HG03045 (cell line): Measurements from ENCODE around the gene PHC2.
"Not testable (repeated sequence)": the region's sequence is repeated elsewhere in the genome, so short reads cannot be mapped to it uniquely, and the experiment has no call there.

ENCODE experiments used
- ATAC-seq: cut with Tn5 transposase; IDR thresholded peaks from one replicate; pipeline ENCODE4 v1.9.1; 2021; ENCODE audit warnings: mild to moderate bottlenecking, moderate library complexity; ENCODE audit not compliant: unreplicated experiment

Gene PHC2

DNA sequence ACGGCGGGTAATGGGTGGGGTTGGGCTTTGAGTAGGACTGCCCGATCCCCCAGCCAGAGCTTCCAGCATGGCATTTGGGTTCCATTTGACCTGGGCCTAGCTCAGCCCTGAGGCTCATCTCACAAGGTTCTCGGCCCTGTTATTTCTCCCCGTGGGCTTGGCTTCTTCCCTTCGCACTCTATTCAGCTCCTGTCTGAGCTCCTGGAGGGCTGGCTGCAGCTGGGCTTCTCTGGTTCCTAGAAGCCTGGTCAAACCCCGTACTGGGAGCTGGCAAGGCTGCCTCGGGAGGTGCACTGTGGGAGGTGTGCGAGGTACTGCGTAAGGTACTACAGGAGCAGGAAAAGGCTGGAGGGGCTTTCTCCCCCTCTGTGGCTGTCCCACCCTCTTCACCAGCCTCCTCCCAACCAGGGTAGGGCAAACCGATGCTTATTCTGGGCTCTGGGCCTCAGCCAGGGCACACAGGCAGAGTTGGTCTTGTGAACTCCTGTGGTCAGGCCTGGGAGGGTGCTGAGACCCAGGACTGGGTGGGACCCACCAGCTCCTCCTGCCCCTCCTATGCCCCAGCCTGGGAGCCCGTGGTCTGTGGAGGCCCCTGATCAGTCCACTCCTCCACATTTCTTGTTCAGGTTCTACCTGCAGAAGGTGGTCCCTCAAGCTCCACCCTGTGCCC is 110.8 kb downstream of the PHC2 start:
- no peak for ATAC-seq

DNA sequence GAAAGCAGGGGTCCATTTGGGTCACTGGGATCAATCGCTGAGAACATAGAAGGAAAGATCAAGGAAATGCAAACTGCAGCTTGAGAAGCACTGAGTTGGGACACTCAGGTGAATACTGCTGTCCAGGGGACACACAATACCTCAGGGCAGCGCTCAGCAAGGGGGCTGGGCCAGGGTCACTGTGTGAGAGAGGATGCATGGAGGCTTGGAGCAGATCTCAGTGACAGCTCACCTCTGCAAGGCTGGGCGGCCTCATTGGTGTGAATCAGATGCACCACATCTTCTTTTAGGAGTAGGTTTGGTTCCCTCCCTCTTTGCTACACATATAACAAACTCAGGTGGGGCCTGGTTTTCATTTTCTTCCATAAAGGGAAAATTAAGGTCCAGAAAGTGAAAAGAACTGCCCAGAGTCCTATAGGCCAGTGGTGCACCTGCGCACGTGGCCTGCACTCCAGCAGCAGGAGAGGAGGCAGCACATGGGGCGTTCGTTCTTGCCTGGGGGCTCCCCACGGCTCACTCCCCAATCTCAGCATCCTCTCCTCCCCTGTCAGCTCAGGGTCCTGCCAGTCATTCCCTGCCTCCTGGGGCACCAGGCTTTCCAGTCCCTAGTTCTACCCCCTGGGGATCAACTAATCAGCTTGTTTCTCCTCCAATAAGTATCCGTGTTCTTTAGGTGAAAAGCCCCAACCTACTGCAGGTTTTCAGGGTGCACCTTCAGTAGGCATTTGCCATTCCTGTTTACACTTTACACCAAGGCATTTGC is 111.5 kb downstream of the PHC2 start:
- no peak for ATAC-seq

DNA sequence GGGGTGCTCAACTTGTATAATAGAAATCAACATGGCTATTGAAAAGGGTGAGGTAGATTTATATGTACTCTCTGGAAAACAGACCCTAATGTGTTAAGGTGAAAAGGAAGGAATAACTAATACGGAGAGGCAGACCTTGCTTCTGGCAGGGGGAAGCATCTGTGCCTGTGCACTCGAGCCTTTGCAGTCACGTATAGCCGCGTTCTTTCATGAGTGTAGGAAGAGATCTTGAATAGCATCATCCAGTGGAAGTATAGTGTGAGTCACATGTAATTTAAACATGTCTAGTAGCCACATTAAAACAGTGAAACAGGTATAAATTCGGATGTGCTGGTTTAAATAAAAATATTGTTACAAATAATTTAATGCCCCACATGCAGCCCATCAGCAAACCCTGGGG is 112.9 kb downstream of the PHC2 start:
- ATAC-seq = no peak

DNA sequence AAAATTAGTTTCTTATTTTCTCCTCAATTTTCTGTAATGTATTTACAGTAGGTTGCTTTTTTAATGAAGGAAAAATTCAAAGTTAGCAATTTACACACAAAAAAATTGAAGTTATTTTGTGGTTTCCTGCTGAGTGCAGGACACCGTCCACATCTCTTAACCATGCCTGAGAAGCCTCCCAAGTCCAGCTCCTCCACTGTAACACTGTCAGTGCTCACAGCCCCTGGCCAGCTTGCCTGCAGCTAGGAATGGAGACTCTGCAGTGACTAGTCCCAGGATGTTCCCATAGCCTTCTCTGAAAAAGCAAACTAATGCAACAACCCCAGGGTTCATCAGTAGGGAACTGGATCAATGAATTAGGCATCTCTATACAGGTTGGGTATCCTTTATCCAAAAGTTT is 113.5 kb downstream of the PHC2 start:
- no peak for ATAC-seq

DNA sequence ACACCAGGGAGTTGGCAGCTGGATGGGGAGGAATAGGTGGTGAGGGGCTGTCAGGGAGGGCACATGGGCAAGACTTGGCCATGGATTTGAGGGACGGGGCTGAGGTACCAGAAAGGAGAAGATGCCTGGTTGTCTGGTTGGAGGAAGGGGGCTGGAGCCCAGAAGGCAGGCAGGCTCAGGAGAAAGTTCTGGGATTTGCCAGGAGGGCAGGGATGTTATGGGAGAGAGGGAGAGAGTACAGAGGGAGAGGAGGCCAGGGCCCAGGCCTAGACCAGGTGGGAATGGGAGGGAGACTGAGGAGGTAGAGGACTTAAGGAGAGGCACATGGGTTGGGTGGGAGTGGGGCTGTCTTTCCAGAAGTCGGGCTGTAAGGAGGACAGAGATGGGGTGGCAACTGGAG is 114.3 kb downstream of the PHC2 start:
- ATAC-seq = no peak

DNA sequence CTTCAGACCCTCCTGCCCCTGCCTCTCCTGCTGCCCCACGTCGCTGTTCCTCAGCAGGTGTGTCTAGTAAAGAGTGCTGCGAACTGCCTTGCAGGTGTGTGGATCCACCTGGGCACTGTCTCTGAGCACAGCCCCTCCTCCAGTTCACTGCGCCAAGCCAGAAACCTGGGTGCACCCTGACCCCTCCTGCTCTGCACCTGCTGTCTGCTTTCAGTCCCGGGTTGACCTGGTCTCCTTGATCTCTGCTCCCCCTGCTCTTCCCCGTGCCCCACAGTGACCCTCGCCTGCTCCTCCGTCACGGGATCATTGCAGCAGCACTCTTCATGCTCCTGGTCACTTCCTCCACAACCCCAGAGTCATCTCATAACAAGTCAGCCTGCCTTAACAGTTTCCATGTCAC is 116.5 kb downstream of the PHC2 start:
- no peak for ATAC-seq

DNA sequence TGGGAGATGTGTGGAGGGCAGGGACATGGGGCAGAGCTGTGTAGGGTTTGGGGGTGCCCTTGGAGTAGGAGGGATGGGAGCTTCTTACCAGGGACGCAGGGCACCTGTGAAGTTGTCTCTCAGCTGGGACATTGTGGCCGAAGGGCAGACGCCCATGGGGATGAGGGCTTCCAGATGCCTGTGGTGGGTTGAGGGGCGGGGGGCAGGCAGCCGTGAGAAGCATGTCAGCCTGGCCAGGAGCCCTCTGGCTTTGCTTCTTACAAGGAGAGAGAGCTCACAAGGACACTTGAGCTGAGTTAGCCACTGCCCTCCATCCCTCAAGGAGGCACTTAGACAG is 118.5 kb downstream of the PHC2 start:
- no peak for ATAC-seq

DNA sequence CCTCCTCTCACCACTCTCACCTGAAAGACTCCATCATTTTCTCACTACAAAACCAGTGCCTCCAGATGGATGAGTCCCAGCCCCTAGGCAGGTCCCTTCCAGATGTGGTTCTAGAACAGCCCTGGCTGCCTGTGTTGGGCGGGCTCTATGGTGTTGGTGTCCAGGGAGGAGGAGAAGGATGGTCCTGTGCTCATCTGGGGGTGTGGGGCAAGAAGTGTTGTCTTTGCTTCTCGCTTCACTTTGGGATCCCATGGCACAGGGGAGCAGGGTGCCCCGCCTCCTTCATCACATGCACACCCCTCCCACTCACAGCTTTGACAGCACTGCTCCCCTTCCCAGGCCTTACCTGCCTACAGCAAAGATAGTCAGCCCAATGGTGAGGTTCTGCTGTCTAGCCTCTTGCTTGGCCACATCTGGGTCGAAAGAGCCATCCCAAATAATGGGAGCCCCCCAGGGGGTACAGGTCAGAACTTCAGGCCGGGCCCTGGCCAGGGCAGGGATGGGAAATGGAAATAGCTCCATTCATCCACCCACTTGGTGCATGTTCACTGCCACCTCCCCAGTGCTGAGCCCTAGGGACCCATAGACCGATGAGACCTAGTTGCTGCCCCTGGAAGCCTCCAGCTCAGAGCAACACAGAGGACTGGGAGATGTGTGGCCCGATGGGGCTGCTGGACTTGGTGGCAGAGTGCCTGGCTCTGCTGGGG is 119.0 kb downstream of the PHC2 start:
- no peak for ATAC-seq

DNA sequence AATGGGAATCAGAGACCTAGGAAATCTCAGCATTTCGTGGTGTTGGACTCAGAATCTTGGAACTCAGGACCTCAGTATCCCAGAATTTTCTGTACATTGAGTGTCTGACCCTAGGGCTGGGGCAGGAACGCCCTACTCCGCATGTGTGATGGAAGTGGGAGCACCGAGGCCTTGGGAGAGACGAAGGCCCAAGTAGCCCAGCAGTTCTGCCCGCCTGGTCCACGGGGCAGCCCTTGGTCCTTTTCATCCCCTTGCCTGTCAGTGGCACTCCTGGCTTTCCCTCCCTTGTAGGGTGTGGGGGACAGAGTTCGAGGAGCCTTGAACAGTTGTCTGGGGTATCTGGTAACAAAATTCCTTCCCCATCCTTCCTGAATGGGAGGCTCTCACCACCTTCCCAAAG is 120.2 kb downstream of the PHC2 start:
- no peak for ATAC-seq

DNA sequence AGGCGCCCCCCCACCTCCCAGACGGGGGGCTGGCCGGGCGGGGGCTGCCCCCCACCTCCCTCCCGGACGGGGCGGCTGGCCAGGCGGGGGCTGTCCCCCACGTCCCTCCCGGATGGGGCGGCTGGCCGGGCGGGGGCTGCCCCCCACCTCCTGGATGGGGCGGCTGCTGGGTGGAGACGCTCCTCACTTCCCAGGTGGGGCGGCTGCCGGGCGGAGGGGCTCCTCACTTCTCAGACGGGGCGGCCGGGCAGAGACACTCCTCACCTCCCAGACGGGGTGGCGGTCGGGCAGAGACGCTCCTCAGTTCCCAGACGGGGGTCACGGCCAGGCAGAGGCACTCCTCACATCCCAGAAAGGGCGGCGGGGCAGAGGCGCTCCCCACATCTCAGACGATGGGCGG is 121.5 kb downstream of the PHC2 start:
- ATAC-seq = not testable (repeated sequence)

DNA sequence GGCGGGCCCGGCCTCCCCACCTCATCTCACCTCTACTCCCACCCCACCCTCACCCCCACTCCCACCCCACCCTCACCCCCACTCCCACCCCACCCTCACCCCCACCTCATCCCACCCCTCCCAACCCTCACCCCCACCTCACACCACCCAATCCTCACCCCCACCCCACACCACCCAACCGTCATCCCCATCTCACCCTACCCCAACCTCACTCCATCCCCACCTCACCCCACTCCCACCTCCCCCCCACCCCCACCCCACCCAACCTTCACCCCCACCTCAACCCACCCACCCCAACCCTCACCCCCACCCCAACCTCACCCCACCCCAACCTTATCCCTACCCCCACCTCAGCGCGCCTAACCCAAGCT is 123.4 kb downstream of the PHC2 start:
- no peak for ATAC-seq

DNA sequence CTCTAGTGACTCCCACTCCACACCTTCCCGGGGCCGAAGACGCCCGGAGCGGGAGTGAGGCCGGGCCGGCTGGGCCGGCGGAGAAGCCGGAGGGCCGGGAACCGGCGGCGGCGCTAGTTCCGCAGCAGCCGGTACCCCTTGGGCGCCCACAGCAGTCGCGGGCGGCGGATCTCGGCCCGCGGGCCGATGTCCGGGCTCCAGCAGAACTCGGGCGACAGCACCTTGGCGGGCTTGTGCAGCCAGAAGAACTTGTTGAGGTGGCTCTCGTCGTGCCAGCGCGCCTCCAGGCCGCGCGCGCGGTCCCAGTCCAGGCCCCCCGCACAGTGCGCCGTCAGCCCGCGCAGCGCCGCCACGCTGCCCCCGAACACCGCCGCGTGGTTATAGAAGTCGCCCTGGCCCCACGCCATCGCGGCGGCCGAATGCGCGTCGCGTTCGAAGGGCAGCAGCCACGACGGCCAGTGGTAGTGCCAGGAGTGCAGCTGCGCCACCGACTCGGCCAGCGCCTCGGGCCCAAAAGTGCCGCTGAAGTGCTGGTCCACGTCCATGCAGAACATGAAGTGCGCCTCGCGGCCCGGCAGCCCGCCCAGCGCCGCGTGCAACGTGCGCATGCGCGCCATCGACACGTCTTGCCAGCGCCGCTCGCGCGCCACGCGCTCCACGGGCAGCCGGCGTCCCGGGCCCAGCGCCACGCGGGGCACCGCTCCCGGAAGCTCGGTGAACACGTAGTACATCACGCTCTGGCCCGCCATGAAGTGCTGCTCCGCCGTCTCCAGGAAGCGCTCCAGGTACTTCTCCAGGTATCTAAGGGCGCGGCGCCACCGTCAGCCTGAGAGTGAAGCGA is 124.0 kb downstream of the PHC2 start:
- no peak for ATAC-seq

DNA sequence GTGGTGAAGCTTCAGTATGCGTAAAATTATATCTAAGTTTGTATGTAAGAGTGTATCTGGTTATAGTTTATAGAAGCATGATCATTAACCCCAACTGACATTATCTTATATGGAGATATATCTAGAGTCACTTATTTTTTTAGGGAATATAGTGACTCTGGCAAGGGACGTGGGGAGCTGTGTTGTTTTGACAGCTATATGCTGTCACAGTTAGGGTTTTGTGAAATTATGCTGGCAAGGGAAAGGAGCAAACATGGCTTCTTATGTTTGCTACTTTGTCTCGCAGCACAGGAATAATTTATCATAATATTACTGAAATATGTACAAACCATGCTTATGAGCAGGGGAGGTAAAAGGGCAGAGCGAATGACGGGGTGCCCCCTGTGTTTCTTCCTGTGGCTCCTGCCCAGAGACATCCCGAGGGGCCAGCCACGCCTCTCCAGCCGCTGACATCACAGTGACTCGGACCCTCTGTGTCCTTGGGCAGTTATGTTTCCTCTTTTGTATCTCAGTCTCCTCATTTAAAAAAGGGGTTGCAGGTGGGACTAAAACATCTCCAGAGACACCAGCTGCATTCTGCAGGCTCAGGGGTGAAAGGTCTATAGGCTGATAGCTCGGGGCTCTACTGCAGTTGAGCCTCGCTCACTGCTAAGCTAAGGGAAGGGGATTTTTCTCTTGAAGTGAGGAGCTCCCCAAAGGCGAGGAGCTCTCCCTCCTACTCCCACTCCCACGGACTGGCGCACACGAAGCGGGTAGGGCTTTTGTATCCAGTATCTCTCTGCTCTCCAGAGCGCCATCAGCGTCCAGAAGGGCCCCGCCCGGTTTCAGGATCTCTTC is 124.9 kb downstream of the PHC2 start:
- ATAC-seq = no peak

DNA sequence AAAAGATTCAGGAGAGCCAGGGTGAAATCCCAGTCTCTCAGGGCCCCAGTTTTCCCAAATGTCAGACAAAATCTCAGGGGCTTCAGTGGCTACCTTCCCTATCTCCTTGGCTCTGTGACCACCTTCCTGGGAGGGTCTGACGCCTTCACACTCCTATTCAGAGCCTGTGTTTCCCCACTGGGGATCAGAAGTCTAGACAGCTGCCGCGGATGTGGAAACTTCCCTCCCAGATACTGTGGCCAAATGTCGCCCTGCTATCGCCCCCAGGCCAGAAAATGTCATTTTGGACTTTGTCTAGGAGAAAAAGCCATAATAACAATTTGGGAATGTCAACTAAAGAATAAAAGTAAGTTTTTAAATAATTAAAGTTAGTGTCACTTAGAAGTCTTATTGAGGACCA is 125.9 kb downstream of the PHC2 start:
- no peak for ATAC-seq

DNA sequence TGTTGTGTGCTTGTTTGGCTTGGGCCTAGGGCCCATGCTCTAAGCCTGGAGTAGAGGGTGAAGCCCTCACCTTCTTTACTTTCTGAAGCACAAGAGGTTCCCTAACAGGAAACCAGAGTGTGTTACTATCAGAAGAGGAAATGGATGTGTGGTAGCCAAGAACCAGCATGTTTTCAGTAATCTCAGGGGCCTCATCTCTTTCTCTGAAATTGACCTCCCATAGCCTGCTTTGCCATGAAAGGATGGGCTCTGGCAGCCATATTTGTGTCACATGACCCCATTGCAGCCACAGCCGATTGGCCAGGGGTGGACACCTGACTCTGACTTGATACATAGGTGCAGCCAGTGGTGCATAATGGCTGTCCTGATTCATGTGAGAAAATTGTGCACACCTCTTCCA is 128.6 kb downstream of the PHC2 start:
- no peak for ATAC-seq

DNA sequence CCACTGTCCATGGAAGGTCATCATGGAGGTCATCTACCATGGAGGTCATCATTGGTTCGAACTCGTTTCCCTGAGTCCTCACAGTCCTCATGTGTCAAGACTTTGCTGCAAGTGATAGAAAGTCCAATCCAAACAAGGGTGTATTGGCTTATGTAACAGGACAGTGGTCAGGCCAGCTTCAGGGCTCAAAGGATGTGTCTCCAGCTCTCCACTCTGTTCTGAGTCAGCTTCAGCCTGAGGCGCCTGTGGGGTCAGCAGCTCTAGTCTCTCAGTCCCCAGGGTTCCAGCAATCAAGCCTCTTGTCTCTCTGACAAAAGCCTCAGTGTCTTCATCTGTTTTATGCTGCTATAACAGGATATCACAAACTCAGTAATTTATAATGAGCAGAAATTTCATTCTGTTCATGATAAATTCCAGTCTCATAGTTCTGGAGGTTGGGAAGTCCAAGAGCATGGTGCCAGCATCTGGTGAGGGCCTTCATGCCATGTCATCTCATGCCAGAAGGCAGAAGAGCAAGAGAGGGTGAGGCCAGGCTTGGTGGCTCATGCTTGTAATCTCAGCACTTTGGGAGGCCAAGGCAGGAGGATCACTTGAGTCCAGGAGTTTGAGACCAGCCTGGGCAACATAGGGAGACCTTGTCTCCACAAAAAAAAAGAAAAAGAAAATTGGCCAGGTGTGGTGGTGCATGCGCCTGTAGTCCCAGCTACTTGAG is 129.5 kb downstream of the PHC2 start:
- no peak for ATAC-seq

DNA sequence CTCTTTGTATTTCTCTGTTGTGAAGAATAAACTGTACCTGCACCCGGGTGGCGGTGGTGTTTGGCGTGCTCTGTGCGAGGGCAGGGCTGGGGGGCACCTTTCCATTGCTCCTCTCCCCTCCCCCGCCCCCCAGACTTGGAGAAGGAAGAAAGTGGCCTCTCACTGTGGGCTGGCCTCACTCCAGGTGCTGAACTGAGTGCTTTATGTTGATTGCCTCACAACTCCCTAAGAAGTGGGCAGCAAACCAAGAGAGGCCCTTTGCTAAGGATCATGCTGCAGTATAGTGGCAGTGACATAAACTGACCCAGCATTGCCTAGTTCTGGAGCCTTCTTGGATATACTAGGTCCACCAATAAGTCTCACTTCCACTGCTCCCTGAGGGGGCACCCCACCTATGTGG is 130.2 kb downstream of the PHC2 start:
- no peak for ATAC-seq

DNA sequence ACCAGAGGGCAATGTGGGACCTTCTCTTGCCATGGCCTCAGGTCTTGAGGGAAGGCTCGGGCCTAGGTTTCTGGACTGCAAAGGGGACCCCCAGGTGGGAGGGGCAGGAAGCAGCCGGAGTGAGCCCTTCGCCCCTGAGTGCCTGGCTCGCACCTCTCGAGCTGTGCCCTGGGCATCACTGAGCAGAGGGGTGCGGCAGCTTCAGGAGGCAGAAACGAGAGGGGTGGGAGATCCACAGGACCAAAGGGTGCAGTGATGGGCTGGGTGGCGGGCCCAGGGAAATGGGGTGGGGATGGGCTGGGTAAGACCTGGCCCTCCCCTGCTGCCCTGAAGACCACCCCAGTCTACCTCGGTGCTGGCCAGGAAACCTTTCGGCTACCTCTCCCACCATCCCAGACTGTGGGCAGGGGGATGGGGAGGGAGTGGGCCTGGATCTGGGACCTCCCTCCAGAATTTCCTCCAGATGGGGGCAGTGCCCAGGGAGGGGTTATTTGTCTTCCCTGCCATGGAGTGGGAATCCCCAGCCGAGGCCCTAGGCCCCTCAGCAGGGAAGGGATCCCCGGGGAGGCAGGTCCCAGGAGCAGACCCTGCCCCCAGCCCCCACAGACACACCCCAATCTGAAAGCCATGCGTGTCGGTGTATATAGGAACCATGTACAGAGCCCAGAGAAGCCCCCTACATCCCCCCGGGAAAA is 131.3 kb downstream of the PHC2 start:
- no peak for ATAC-seq

DNA sequence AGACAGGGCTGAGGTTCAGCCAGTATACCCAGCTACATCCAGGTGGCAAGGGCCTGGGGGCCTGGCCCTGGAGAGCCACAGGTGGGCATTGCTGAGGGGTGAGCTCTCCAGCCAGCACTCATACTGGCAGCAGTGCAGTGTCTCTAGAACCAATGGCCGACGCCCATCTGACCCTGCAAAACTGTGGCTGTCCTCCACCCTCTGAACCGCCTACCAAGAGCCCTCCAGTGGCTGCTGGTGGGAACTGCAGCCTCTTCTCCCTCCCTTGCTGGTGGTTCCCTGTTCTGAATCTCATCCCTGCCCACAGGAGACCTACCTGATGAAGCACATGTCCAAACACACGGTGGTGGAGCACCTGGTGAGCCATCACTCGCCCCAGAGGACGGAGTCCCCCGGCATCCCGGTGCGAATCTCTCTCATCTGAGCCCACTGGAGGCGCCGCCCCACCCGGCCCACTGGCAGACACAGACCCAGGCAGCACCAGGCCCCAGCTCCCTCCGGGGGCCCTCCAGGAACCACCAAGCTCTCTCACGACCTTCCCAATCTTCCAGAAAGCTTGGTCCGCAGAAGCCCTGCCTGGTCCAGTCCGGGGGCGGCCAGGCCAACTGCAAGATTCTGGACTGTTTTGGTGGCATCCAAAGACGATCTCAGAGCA is 132.1 kb downstream of the PHC2 start:
- no peak for ATAC-seq
